ENCODE data around the gene NMB.

Gene NMB

GRCh38 chr15:84616235-84616634, 41.8 kb downstream of the NMB start:
- DNase-seq (ENCODE audit: low read depth, low spot score) = no peak

GRCh38 chr15:84611631-84612030, 46.4 kb downstream of the NMB start:
- DNase-seq (ENCODE audit: low read depth, low spot score) = no peak

- no peak for DNase-seq (ENCODE audit: low read depth, low spot score)
Observed at GRCh38 chr15:84609818-84610525, 48.0 kb downstream of the NMB start.

GRCh38 chr15:84608707-84609284, 49.2 kb downstream of the NMB start:
- DNase-seq (ENCODE audit: low read depth, low spot score) = no peak

GRCh38 chr15:84606653-84607120, 51.3 kb downstream of the NMB start:
- no peak for DNase-seq (ENCODE audit: low read depth, low spot score)

- DNase-seq (ENCODE audit: low read depth, low spot score) = no peak
Observed at GRCh38 chr15:84605554-84605882, 52.5 kb downstream of the NMB start.
